Kidney epithelial cell (primary cell): ENCODE data around the gene ZNF8. TPM values are rescaled to one million over a fixed set of nuclear protein-coding genes. Genes with fewer than 3 reads are reported as not detected.
"Not testable (repeated sequence)": the region's sequence is repeated elsewhere in the genome, so short reads cannot be mapped to it uniquely, and the experiment has no call there.

Source experiments
- DNase-seq: peaks from one replicate; pipeline ENCODE4 v3.0.0-alpha.2; 2010; ENCODE audit warnings: low read depth
- H3K27me3 ChIP-seq: 2 replicates; pipeline ENCODE4 v1.6.0; 2011; ENCODE audit warnings: low read length; ENCODE audit not compliant: control insufficient read depth, insufficient read depth
- H3K36me3 ChIP-seq: 2 replicates; pipeline ENCODE4 v1.5.1; 2011; ENCODE audit warnings: low read length; ENCODE audit not compliant: control insufficient read depth, insufficient read depth
- H3K4me3 ChIP-seq: 2 replicates; pipeline ENCODE4 v1.5.1; 2011; ENCODE audit warnings: low read depth, mild to moderate bottlenecking, control low read depth, low read length
- CTCF ChIP-seq: IDR thresholded peaks from 2 replicates; pipeline ENCODE4 v1.5.1; 2011; ENCODE audit warnings: mild to moderate bottlenecking, moderate library complexity, low read length, control low read depth, inconsistent platforms; ENCODE audit not compliant: insufficient read depth, poor library complexity, severe bottlenecking
- total RNA-seq: library from RNA; depleted of rRNA; stranded (reverse); fragments of >200 nt; gene quantifications from 2 replicates; pipeline ENCODE4 v1.2.3, GENCODE V29; 2015

ZNF8 gene
- total RNA-seq, 1 donor from 2014 or later: 7.1 TPM

- H3K4me3 ChIP-seq: no peak overlapping the region
- no peak for DNase-seq
- peaks cover 2% of the 10 kb centered on the region for H3K36me3 ChIP-seq
- no peak for TF ChIP-seq CTCF
- H3K27me3 ChIP-seq: no peaks in the 10 kb centered on the region
Measured at GRCh38 chr19:58338825-58339558, 60.2 kb downstream of the ZNF8 start.

DNA sequence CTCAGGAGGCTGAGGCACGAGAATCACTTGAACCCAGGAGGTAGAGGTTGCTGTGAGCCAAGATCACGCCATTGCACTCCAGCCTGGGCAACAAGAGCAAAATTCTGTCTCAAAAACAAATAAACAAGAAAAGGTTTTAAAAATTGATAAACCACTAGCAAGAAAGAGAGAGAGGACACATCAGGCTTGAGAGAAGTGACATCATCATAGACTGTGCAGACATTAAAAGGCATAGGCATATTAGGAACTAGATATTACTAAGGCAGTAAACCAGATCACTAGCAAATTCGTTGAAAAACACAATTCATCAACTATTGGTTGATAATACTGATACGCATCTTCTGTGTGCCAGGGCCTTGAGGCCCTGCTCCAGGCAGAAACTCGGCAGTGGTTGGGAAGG, 66.8 kb downstream of the ZNF8 start:
- no peaks in the 10 kb centered on the region for H3K36me3 ChIP-seq
- no peak for TF ChIP-seq CTCF
- H3K4me3 ChIP-seq: no peak overlapping the region
- DNase-seq: no peak
- H3K27me3 ChIP-seq: peaks cover 32% of the 10 kb centered on the region

GRCh38 chr19:58346961-58347929, 68.5 kb downstream of the ZNF8 start:
- peak overlapping the region; percentile 47 for H3K4me3 ChIP-seq
- no peak for DNase-seq
- peaks cover 45% of the 10 kb centered on the region for H3K27me3 ChIP-seq
- TF ChIP-seq CTCF: no peak
- H3K36me3 ChIP-seq: no peaks in the 10 kb centered on the region

DNA sequence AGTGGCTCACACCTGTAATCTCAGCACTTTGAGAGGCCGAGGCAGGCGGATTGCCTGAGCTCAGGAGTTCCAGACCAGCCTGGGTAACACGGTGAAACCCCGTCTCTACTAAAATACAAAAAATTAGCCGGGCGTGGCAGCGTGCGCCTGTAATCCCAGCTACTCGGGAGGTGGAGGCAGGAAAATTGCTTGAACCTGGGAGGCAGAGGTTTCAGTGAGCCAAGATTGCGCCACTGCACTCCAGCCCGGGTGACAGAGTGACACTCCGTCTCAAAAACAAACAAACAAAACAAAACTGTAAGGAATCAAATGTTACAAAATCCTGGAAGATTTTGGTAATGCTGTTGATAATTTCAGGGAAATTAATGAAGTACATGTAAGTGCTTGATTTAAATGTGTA, 69.3 kb downstream of the ZNF8 start:
- not testable (repeated sequence) for DNase-seq, H3K36me3 ChIP-seq
- Histone ChIP-seq H3K27me3 (peaks cover 52% of the 10 kb centered on the region), H3K4me3 (peak overlapping the region; percentile 47)

DNA sequence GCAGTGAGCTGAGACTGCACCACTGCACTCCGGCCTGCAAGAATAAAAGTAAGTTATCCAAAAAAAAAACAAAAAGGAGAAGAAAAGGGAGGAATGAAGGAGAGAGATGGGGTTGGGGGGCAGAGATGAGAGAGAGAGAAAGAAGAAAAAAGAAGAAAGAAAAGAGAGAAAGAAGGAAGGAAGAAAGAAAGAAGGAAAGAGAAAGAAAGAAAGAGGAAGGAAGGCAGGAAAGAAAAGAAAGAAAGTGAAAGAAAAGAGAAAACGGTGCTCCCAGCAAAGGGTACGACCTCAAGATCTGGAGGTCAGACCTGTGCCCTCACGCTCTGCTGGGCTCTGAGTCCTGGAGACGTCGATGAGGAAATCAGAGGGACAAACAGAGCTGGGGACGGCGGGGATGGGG, 70.8 kb downstream of the ZNF8 start:
- no peak for TF ChIP-seq CTCF
- DNase-seq: no peak
- Histone ChIP-seq H3K4me3 (no peak overlapping the region), H3K27me3 (peaks cover 59% of the 10 kb centered on the region), H3K36me3 (no peaks in the 10 kb centered on the region)
